ENCODE measurements around the gene SIL1.

Gene SIL1

DNA sequence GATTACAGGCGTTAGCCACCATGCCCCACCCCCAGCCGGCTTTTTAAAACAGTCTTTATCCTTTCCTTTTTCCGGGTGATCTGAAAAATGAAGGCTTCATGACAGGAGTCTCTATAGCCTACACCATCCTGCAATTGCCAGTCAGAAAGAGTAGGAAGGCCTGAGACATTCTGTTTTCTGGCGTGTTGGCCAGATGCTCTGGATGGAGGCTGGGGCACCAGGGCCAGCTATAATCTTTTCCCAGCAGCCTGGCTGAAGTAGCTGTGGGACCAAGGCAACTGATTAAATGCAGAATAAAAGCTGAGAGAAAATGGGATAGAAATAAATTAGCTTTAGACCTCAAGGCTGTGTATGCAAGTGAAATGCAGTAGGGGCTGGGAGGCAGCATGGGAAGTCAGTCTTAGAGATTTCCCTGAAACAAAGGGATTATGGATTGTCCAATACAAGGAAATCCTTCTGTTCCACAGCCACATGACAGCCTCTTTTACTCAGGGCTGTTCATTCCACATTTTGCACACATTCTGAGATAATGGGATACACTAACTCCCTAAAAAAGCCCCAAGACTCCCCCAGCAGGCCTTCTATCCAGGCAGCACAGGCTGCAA lies 207.1 kb downstream of the SIL1 start:
- no peak for DNase-seq (ENCODE audit: low read depth in 1 of 2, low spot score in 1 of 2)
- in situ Hi-C loops (cut with HindIII; ENCODE audit: low pct_unique_long_range_greater_than_20kb, low sequenced_read_pairs) = no loop called here
- TF ChIP-seq JUND (IDR thresholded peaks at IDR 0.05; ENCODE audit: low read depth) = no peak

DNA sequence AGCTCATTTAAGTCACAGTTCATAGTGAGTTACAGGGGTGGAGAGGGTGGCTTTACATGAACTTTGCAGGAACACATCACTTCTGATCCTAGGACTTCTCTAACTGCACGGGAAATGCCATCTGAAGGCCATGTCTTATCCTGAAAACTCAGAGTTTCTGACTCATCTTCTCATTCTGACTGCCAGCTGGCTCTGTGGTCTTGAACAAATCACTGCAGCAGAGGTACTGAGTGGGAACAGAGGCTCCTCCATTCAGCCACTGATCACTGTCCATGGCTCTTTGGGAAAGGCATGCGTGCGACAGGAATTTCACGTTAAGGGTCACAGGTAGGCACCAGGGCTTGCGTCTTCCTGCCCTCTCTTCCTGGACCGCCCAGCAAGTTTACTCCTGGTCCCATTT lies 208.4 kb downstream of the SIL1 start:
- no peak for TF ChIP-seq JUND (IDR thresholded peaks at IDR 0.05; ENCODE audit: low read depth)
- no peak for DNase-seq (ENCODE audit: low read depth in 1 of 2, low spot score in 1 of 2)
- in situ Hi-C loops (cut with HindIII; ENCODE audit: low pct_unique_long_range_greater_than_20kb, low sequenced_read_pairs) = no loop called here

DNA sequence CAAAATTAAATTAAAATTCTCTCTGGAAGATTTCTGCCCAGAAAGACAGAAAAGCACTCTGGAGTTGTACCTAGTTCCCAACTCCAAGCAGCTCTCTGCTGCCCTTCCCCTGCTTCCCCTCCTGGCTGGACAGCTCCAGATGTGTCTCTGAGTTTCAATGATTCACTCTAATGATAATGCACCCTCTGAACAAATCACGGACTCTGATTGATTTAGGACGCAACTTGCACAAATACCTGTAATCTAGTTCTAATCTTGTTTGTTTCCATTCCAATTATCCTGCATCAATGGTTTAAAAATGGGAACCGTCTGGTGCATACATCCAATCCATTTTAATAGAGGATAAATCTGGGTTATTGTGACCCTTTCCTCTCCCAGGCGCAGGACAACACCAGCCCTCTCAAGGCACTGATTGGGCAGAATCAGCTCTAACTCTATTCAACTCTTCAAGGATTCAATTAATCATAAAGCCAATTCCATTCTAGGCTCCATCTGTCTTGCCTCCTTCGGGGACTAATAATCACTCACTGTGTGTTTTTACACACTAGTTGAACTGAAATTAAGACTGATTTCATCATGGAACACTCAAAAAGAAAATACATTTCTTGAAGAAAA lies 211.9 kb downstream of the SIL1 start:
- in situ Hi-C loops (cut with HindIII; ENCODE audit: low pct_unique_long_range_greater_than_20kb, low sequenced_read_pairs) = no loop called here
- no peak for DNase-seq (ENCODE audit: low read depth in 1 of 2, low spot score in 1 of 2)
- TF ChIP-seq JUND (IDR thresholded peaks at IDR 0.05; ENCODE audit: low read depth) = no peak

DNA sequence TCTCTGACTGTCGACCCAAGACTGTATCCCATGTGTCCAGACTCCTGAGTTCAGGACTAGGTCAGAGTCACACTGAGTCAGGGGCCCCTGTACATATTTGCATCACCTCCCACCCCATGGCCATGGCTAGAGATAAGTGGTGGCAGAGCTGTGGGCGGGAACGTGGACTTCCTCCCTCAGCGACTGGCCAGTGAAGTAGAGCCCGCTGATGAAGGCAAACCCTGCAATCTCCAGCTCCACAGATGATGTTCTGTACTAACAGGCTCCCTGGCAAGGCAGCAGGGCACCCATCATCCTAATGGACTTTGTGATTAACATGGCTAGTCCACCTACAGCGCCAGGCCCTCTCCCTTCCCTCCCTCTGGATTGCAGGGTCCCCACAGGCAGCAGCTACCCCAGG lies 212.5 kb downstream of the SIL1 start:
- in situ Hi-C loops (cut with HindIII; ENCODE audit: low pct_unique_long_range_greater_than_20kb, low sequenced_read_pairs) = no loop called here
- TF ChIP-seq JUND (IDR thresholded peaks at IDR 0.05; ENCODE audit: low read depth) = no peak
- no peak for DNase-seq (ENCODE audit: low read depth in 1 of 2, low spot score in 1 of 2)

DNA sequence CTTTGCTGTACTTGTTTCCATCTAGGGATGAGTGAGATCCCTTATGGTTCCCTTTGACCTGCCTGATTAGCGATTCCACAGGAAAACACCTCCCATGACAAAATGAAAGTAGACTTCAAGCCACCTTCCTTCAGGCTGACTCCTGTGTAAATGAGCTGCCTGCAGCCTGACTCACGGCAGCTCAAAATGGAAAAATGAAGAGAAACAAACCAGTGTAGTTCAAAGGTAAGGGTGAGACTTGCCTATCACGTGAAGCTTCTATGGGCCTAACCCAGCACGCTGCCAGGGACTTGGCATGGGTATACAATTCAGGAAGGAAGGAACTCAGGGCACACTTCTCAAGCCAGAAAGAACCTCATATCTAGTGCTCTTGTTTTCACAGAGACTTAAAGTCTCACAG lies 212.9 kb downstream of the SIL1 start:
- no peak for TF ChIP-seq JUND (IDR thresholded peaks at IDR 0.05; ENCODE audit: low read depth)
- no peak for DNase-seq (ENCODE audit: low read depth in 1 of 2, low spot score in 1 of 2)
- in situ Hi-C loops (cut with HindIII; ENCODE audit: low pct_unique_long_range_greater_than_20kb, low sequenced_read_pairs) = no loop called here

DNA sequence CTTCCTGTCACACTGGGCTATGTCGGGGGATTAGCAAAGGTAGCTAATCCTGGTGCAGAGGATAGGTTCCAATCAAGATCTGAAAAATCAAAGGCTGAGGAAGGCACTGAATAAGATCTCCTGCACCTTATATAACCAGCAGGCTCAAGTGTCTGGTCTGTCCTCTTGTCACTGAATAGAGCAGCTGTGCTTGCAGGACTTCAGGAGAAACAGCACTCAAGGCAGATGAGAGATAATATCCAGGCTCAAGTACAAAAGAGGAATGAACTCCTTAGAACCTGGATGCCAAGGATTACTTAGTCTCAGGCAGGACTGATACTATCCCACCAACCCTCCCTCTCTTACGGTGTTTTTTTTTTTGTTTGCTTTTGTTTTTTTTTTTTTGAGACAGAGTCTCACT lies 214.2 kb downstream of the SIL1 start:
- in situ Hi-C loops (cut with HindIII; ENCODE audit: low pct_unique_long_range_greater_than_20kb, low sequenced_read_pairs) = no loop called here
- no peak for DNase-seq (ENCODE audit: low read depth in 1 of 2, low spot score in 1 of 2)

DNA sequence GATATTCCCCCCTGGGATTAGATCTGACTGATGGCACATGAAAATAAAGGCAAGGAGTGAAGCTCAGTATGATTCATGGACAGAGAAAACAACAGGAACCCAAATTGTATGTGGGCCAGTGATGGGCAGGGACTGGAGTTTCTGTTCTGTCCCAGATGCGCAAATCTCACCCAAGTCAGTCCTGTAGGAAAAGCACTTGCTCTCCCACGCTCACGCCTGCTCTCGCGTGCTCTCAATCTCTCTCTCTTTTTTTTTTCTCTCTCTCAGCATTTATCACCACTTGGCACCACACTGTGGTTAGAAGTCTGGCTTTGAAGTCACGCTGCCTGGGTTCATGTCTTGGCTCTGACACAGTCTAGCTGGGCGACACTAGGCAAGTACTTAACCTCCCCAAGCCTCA lies 216.6 kb downstream of the SIL1 start:
- in situ Hi-C loops (cut with HindIII; ENCODE audit: low pct_unique_long_range_greater_than_20kb, low sequenced_read_pairs) = no loop called here
- no peak for TF ChIP-seq JUND (IDR thresholded peaks at IDR 0.05; ENCODE audit: low read depth)
- no peak for DNase-seq (ENCODE audit: low read depth in 1 of 2, low spot score in 1 of 2)

More for the DNA sequence above, 214.2 kb downstream of the SIL1 start:
- TF ChIP-seq JUND (IDR thresholded peaks at IDR 0.05; ENCODE audit: low read depth) = no peak

DNA sequence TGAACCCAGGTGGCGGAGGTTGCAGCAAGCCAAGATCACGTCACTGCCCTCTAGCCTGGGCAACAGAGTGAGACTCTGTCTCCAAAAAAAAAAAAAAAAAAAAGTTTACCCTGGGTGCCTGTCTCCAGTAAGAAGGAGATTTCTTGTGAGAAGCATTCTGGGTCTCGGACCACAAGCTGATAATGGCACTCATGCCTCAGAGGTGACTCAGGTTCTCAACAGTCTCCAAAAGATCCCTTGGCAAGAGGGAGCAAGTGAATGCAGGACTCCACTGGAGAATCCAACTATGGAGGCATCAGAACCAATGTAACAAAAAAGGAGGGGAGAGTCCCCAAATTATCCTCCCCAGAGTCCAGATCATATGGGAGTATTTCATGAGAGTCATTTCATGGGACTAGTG lies 217.0 kb downstream of the SIL1 start:
- TF ChIP-seq JUND (IDR thresholded peaks at IDR 0.05; ENCODE audit: low read depth) = no peak
- in situ Hi-C loops (cut with HindIII; ENCODE audit: low pct_unique_long_range_greater_than_20kb, low sequenced_read_pairs) = no loop called here
- DNase-seq (ENCODE audit: low read depth in 1 of 2, low spot score in 1 of 2) = no peak

DNA sequence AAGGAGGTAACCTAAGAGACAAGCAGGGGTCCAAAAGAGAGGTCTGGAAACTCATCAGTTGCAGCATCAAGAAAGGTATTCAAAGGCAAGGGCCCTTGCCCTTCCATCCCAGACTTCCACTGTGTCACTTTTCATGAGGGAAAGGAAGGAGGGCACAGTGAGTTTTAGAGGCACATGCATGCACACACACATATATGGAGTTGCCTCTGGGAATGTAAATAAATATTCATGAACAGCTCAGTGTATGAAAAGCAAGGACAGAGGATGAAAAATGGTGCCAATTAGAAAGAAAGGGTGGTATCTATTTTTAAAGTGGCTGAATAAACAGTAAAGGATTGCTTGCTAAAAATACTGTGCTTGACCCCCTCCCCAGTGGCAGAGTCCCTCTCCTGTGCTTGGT lies 217.7 kb downstream of the SIL1 start:
- DNase-seq (ENCODE audit: low read depth in 1 of 2, low spot score in 1 of 2) = no peak
- in situ Hi-C loops (cut with HindIII; ENCODE audit: low pct_unique_long_range_greater_than_20kb, low sequenced_read_pairs) = no loop called here
- no peak for TF ChIP-seq JUND (IDR thresholded peaks at IDR 0.05; ENCODE audit: low read depth)

DNA sequence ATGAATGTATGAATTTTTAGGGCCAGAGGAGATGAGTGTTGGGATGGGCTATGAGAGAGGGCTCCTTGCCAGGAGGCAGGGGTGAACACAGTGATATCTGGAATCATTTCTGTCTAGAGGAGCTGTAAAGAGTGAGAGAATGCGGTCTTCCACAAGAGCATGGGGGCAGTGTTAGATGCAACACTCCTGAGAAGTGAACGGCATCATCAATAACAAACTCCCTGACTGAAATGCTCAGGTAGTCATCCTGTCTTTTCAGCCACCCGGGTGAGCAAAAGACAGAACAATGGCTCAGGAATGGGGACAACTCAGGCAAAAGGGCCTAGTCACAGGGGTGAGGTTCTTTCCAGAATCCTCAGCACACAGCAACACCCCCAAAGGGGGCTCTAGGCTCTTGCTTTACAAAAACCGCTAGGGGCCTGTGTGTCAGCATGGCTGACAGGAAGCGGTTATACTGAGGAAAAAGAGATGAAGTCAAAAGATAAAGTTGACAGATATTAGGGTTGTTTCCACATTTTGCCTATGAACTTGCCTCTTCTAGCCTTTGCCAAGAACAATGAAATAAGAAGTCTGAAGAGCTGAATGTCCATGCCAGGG lies 218.4 kb downstream of the SIL1 start:
- in situ Hi-C loops (cut with HindIII; ENCODE audit: low pct_unique_long_range_greater_than_20kb, low sequenced_read_pairs) = no loop called here
- TF ChIP-seq JUND (IDR thresholded peaks at IDR 0.05; ENCODE audit: low read depth) = no peak
- no peak for DNase-seq (ENCODE audit: low read depth in 1 of 2, low spot score in 1 of 2)

DNA sequence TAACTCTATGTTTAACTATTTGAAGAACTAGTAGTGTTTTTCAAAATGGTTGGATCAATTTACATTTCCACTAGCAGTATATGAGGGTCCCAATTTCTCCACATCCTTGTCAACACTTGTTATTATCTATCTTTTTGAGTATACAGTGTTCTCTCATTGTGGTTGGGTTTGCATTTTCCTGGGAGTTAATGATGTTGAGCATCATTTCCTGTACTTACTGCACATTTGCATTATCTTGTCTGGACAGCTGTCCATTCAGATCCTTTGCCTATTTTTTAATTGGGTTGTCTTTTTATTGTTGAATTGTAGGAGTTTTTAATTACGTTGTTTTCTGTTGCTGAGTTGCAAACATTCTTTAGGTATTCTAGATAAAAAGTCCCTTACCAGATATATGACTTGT lies 219.6 kb downstream of the SIL1 start:
- in situ Hi-C loops (cut with HindIII; ENCODE audit: low pct_unique_long_range_greater_than_20kb, low sequenced_read_pairs) = no loop called here
- no peak for DNase-seq (ENCODE audit: low read depth in 1 of 2, low spot score in 1 of 2)
- TF ChIP-seq JUND (IDR thresholded peaks at IDR 0.05; ENCODE audit: low read depth) = no peak

DNA sequence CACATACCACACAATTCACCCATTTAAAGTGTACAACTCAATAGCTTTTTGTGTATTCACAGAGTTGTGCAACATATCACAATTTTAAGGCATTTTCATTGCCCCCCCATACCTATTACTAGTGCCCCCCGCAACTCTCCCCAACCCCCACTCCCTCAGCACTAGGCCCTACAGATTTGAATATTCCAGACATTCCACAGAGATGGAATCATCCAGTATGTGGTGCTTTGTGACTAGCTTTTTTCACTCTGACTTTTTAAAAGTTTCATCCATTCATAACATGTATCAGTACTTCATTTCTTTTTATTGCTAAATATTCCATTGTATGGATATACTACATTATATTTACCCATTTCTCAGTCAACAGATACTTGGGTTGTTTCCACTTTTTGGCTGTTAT lies 220.1 kb downstream of the SIL1 start:
- in situ Hi-C loops (cut with HindIII; ENCODE audit: low pct_unique_long_range_greater_than_20kb, low sequenced_read_pairs) = no loop called here
- TF ChIP-seq JUND (IDR thresholded peaks at IDR 0.05; ENCODE audit: low read depth) = no peak
- DNase-seq (ENCODE audit: low read depth in 1 of 2, low spot score in 1 of 2) = no peak

DNA sequence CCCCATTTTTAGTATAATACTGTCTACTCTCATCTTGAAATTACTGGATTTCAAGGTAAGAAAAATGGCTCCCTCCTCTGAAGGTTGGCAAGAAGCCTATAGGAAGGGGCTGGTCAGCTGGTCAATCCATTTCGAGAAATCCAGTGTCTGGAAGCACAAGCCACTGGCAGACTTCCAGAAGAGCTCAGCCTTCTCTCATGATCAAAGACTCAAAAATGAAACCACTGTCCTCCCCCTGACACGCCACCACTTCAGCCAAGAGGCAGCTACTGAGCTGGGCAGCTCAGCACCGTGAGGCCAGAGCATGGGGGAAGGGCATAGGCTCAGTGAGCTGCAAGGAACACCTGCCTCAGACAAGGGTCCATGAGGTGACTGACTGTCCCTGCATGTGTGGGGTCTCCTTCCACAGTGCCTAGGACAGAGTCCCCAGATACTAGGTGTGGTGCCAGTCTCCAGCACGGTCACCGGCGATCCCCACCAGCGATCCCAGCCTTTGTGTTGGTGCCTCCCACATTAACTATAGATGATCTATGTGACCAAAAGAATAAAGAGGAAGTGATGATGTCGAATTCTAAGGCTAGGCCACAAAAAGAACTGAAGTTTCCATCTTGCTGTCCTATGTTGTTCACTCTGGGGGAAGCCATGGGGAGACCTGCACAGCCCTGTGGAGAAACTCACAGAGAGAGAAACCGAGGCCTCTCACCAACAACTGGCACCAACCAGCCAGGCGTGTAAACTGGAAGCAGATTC lies 222.9 kb downstream of the SIL1 start:
- TF ChIP-seq JUND (IDR thresholded peaks at IDR 0.05; ENCODE audit: low read depth) = no peak
- in situ Hi-C loops (cut with HindIII; ENCODE audit: low pct_unique_long_range_greater_than_20kb, low sequenced_read_pairs) = no loop called here
- no peak for DNase-seq (ENCODE audit: low read depth in 1 of 2, low spot score in 1 of 2)
